SU-DHL-6 (cell line): Measurements from ENCODE around the gene AMN1.

Source experiments
- CTCF ChIP-seq: fragments of 200-600 bp; sonication (generic); IDR thresholded peaks from one replicate; pipeline ENCODE4 v1.5.1; 2017; ENCODE audit warnings: antibody characterized with exemption, mild to moderate bottlenecking, low read length, moderate library complexity; ENCODE audit not compliant: insufficient read depth, poor library complexity, severe bottlenecking
- EZH2phosphoT487 ChIP-seq: fragments of 200-600 bp; sonication (generic), shearing (Covaris generic); conservative IDR thresholded peaks from 2 replicates; pipeline ENCODE4 v1.6.1; 2018; ENCODE audit warnings: mild to moderate bottlenecking, antibody characterized with exemption, low read length, moderate library complexity, mixed read lengths

GRCh38 chr12:31650918-31651317 lies 77.9 kb downstream of the AMN1 start:
- TF ChIP-seq CTCF (no peak), EZH2phosphoT487 (no peak)
